SK-N-SH (cell line): Measurements from ENCODE around the gene PIGL.

Experiments used
- CTCF ChIP-seq: fragments of 200-600 bp; sonication (generic); IDR thresholded peaks from 2 replicates; pipeline ENCODE4 v1.6.1; 2017; ENCODE audit warnings: antibody characterized with exemption, mild to moderate bottlenecking, moderate library complexity
- EP300 ChIP-seq, 2 experiments: IDR thresholded peaks; 2 replicates each; pipeline versions ENCODE4 v1.4.0 to v1.6.1; 2012; ENCODE audit warnings: borderline replicate concordance in 1 of 2, low read depth in 1 of 2, low read length in 1 of 2
- FOSL2 ChIP-seq: IDR thresholded peaks from 2 replicates; pipeline ENCODE4 v1.4.0; 2012; ENCODE audit warnings: low read depth, mild to moderate bottlenecking, moderate library complexity, borderline replicate concordance
- JUND ChIP-seq: IDR thresholded peaks from 2 replicates; pipeline ENCODE4 v1.4.0; 2012
- NRF1 ChIP-seq: IDR thresholded peaks from 2 replicates; pipeline ENCODE4 v1.6.1; 2012; ENCODE audit warnings: low read depth, mild to moderate bottlenecking, low read length
- POLR2AphosphoS5 ChIP-seq: IDR thresholded peaks from 2 replicates; pipeline ENCODE4 v1.6.1; 2012; ENCODE audit warnings: low read depth, low read length
- RAD21 ChIP-seq: IDR thresholded peaks from 2 replicates; pipeline ENCODE4 v1.6.1; 2012; ENCODE audit warnings: mild to moderate bottlenecking, low read length
- RFX5 ChIP-seq: IDR thresholded peaks from 2 replicates; pipeline ENCODE4 v1.6.1; 2012; ENCODE audit warnings: mild to moderate bottlenecking, improper control_type of control experiment, low read length
- TAF1 ChIP-seq: IDR thresholded peaks from 2 replicates; pipeline ENCODE4 v1.6.1; 2012; ENCODE audit warnings: low read depth, mild to moderate bottlenecking, low read length, moderate library complexity, borderline replicate concordance
- TCF12 ChIP-seq: IDR thresholded peaks from 2 replicates; pipeline ENCODE4 v1.4.0; 2012
- USF1 ChIP-seq: IDR thresholded peaks from 2 replicates; pipeline ENCODE4 v1.4.0; 2012; ENCODE audit warnings: low read depth, borderline replicate concordance

- no peak for TF ChIP-seq POLR2AphosphoS5
- TF ChIP-seq RFX5, result no peak
- TF ChIP-seq CTCF, result no peak
- no peak for TF ChIP-seq TCF12
- no peak for TF ChIP-seq NRF1
- TF ChIP-seq TAF1, result no peak
- no peak for TF ChIP-seq FOSL2
- TF ChIP-seq USF1, result no peak
- no peak for TF ChIP-seq EP300 (IDR thresholded peaks at IDR 0.05; ENCODE audit: borderline replicate concordance in 1 of 2, low read depth in 1 of 2, low read length in 1 of 2)
- no peak for TF ChIP-seq RAD21
- no peak for TF ChIP-seq JUND
These were observed 15.4 kb downstream of the PIGL start for GRCh38 chr17:16232391-16232790.
